Keratinocyte (primary cell): ENCODE data around the gene CCDC74A. TPM values are rescaled to one million over a fixed set of nuclear protein-coding genes. Genes with fewer than 3 reads are reported as not detected.
"Not testable (repeated sequence)": the region's sequence is repeated elsewhere in the genome, so short reads cannot be mapped to it uniquely, and the experiment has no call there.

Source experiments
- DNase-seq: peaks from one replicate; pipeline ENCODE4 v3.0.0-alpha.2; 2011; ENCODE audit warnings: low read depth, missing footprints, low spot score
- FAIRE-seq: peaks from 2 replicates; lab custom pipeline; 2011; peaks lifted over from hg19 to GRCh38; lab: Jason Lieb, UNC
- H2AFZ ChIP-seq: 2 replicates; pipeline ENCODE4 v1.6.0; 2012; ENCODE audit warnings: low read length, control low read depth, inconsistent platforms; ENCODE audit not compliant: control insufficient read depth
- H3K27ac ChIP-seq: 2 replicates; pipeline ENCODE4 v1.5.1; 2011; ENCODE audit warnings: low read length; ENCODE audit not compliant: control insufficient read depth, insufficient read depth
- H3K27me3 ChIP-seq: 3 replicates; pipeline ENCODE4 v1.6.0; 2011; ENCODE audit warnings: low read length; ENCODE audit not compliant: control insufficient read depth, insufficient read depth; ENCODE audit errors: extremely low read depth
- H3K36me3 ChIP-seq, 2 experiments: 2 replicates in 1 of 2; 3 replicates in 1 of 2; pipeline ENCODE4 v1.5.1; 2011; ENCODE audit warnings: low read length in 2 of 2, mild to moderate bottlenecking in 1 of 2; ENCODE audit not compliant: control insufficient read depth in 2 of 2, insufficient read depth in 2 of 2; ENCODE audit errors: extremely low read depth in 1 of 2
- H3K4me1 ChIP-seq: 3 replicates; pipeline ENCODE4 v1.5.1; 2011; ENCODE audit warnings: low read length; ENCODE audit not compliant: control insufficient read depth, insufficient read depth; ENCODE audit errors: extremely low read depth
- H3K4me2 ChIP-seq: 3 replicates; pipeline ENCODE4 v1.6.0; 2011; ENCODE audit warnings: low read depth, low read length; ENCODE audit not compliant: control insufficient read depth, insufficient read depth; ENCODE audit errors: extremely low read depth
- H3K4me3 ChIP-seq, 3 experiments: fragments of 200-600 bp in 1 of 3; sonication (generic) in 1 of 3; 2 replicates in 2 of 3; 3 replicates in 1 of 3; pipeline ENCODE4 v1.5.1; 2011 to 2016; ENCODE audit warnings: low read length in 3 of 3, mild to moderate bottlenecking in 3 of 3, control low read depth in 2 of 3, inconsistent platforms in 1 of 3, low read depth in 1 of 3, mixed read lengths in 1 of 3, mixed run types in 1 of 3, moderate library complexity in 1 of 3; ENCODE audit not compliant: control insufficient read depth in 2 of 3, insufficient read depth in 2 of 3; ENCODE audit errors: extremely low read depth in 1 of 3
- H3K79me2 ChIP-seq: 2 replicates; pipeline ENCODE4 v1.6.0; 2012; ENCODE audit warnings: low read length; ENCODE audit not compliant: control insufficient read depth, insufficient read depth
- H3K9ac ChIP-seq: 3 replicates; pipeline ENCODE4 v1.6.0; 2011; ENCODE audit warnings: low read length; ENCODE audit not compliant: control insufficient read depth, insufficient read depth; ENCODE audit errors: extremely low read depth
- H3K9me1 ChIP-seq: 3 replicates; pipeline ENCODE4 v1.6.0; 2011; ENCODE audit warnings: low read length; ENCODE audit not compliant: control insufficient read depth, insufficient read depth; ENCODE audit errors: extremely low read depth
- H3K9me3 ChIP-seq: 2 replicates; pipeline ENCODE4 v1.5.1; 2012; ENCODE audit warnings: low read depth, low read length; ENCODE audit not compliant: control insufficient read depth
- H4K20me1 ChIP-seq: 3 replicates; pipeline ENCODE4 v1.6.0; 2011; ENCODE audit warnings: low read length; ENCODE audit not compliant: control insufficient read depth, insufficient read depth; ENCODE audit errors: extremely low read depth
- dilution Hi-C: fragments of 300-500 bp; cut with MboI; formaldehyde crosslinking; loops from one replicate; pipeline ENCODE4 v1.7.0; 2020; ENCODE audit warnings: low sequenced_read_pairs; ENCODE audit not compliant: extremely low pct_ligation_motif_present
- polyA plus RNA-seq, 5 experiments: library from polyadenylated mRNA; depleted of rRNA in 3 of 5; stranded (reverse) in 3 of 5; stranded (forward) in 1 of 5; unstranded in 1 of 5; fragments of >200 nt; gene quantifications; 1 replicate in 1 of 5; 2 replicates in 3 of 5; 3 replicates in 1 of 5; pipeline versions ENCODE4 v1.2.1 to v1.2.3, GENCODE V29; 2011 to 2012; ENCODE audit warnings: missing spikeins in 2 of 5, low read depth in 1 of 5, low replicate concordance in 1 of 5

The CCDC74A gene
- polyA plus RNA-seq, 1 donor (not counting 4 experiments of a cell fraction or from before 2014, with no cell fraction given), result 4.3 TPM

DNA sequence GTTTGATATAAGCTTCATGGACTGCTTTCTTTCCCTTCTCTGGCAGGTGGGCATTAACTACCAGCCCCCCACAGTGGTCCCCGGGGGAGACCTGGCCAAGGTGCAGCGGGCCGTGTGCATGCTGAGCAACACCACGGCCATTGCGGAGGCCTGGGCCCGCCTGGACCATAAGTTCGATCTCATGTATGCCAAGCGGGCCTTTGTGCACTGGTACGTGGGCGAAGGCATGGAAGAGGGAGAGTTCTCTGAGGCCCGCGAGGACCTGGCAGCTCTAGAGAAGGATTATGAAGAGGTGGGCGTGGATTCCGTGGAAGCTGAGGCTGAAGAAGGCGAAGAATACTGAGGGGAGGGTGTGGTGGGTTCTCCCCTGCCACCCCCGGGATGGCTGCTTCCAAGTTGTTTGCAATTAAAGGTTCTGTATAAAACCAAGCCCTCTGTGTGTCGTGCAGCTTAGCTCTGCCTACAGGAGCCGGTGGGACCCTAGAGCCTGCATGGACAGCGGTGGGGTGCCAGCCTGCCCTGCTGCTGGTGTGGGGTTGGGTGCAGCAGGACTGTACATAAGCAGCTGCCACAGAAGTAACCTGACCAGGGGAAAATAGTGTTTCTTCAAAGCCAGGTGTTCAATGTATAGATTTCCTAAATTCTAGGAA is 45.1 kb upstream of the CCDC74A start:
- H3K9ac ChIP-seq, H3K36me3 ChIP-seq, H2AFZ ChIP-seq, H3K4me3 ChIP-seq, dilution Hi-C loops, H3K9me3 ChIP-seq, H3K27ac ChIP-seq, DNase-seq, H3K4me2 ChIP-seq, H3K27me3 ChIP-seq, FAIRE-seq, H3K9me1 ChIP-seq, H4K20me1 ChIP-seq, H3K4me1 ChIP-seq: not testable (repeated sequence)
- peaks cover 14% of the 10 kb centered on the region for H3K79me2 ChIP-seq

DNA sequence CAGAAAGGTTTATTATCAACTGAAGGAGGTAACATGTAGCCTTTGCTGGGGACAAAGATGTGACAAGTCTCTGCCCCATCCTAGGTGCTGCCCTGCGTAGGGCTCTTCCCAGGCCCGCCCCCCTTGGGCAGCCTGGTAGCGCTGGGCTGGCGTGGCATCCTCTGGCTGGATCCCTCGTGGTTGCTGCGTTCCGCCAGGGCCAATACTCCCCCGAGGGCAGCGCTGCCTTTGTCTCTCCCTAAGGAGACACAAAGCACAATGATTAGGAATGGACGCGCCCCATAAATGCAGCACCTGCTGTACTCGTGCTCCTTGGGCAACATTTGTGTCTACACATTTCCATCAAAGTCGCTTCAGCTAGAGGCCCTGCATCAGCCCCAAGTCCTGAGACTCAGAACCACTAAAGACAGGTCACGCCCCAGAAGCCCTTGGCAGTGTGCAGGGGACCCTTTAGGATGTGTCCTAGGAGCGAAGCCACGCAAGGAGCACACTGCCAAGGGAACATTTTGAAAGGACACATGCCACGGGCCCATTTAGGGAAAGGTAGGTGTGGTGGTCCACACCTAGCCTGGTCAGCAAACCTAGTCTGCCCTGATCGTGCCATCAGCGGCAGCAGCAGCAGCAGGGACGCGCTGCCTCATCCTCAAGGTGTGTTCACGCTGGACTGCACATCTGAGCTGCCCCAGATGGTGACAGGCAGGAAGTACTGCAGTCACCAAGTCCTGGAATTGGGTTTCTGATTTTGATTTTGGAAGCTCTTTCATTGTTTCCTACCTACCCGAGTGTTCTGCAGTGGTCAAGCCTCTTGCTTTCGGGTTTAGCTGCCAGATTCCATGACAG is 43.5 kb upstream of the CCDC74A start:
- H3K79me2 ChIP-seq, result peaks cover 27% of the 10 kb centered on the region
- FAIRE-seq, H3K4me1 ChIP-seq, DNase-seq, H2AFZ ChIP-seq, H3K27ac ChIP-seq, H3K9me3 ChIP-seq, H3K9ac ChIP-seq, H3K9me1 ChIP-seq, H3K36me3 ChIP-seq, H3K4me2 ChIP-seq, dilution Hi-C loops, H3K4me3 ChIP-seq, H4K20me1 ChIP-seq, H3K27me3 ChIP-seq: not testable (repeated sequence)

- H2AFZ ChIP-seq, H3K4me2 ChIP-seq, H3K9ac ChIP-seq, DNase-seq, H3K36me3 ChIP-seq, H3K4me3 ChIP-seq, dilution Hi-C loops, FAIRE-seq, H3K9me3 ChIP-seq, H3K9me1 ChIP-seq, H3K27ac ChIP-seq, H3K4me1 ChIP-seq, H3K27me3 ChIP-seq, H4K20me1 ChIP-seq: not testable (repeated sequence)
- H3K79me2 ChIP-seq, result peaks cover 32% of the 10 kb centered on the region
Measured at GRCh38 chr2:131484906-131485460, 42.7 kb upstream of the CCDC74A start.

GRCh38 chr2:131486201-131486902 is 41.3 kb upstream of the CCDC74A start:
- H3K9me1 ChIP-seq, H3K4me3 ChIP-seq, H3K27me3 ChIP-seq, H3K4me1 ChIP-seq, H3K9ac ChIP-seq, H4K20me1 ChIP-seq, DNase-seq, H3K9me3 ChIP-seq, H3K36me3 ChIP-seq, H2AFZ ChIP-seq, dilution Hi-C loops, H3K27ac ChIP-seq, FAIRE-seq, H3K4me2 ChIP-seq: not testable (repeated sequence)
- H3K79me2 ChIP-seq, result peaks cover 46% of the 10 kb centered on the region
